ENCODE data around the gene PDPK1.
A peak's percentile ranks its signal among the peaks of the same experiment; 100 is the strongest.

The PDPK1 gene

GRCh38 chr16:2524339-2524938, 13.4 kb upstream of the PDPK1 start:
- H3K27me3 ChIP-seq (ENCODE audit: insufficient read depth, poor library complexity, severe bottlenecking), result no peaks in the 10 kb centered on the region
- H3K27ac ChIP-seq (replicated peaks), result no peak overlapping the region
- TF ChIP-seq POLR2AphosphoS5 (IDR thresholded peaks at IDR 0.05; ENCODE audit: low read depth) (no peak), GABPA (IDR thresholded peaks at IDR 0.05; ENCODE audit: low read depth) (no peak), SPI1 (IDR thresholded peaks at IDR 0.05; ENCODE audit: borderline replicate concordance, low read depth) (no peak), REST (IDR thresholded peaks at IDR 0.05; ENCODE audit: insufficient replicate concordance, low read depth) (no peak), CTCF (IDR thresholded peaks at IDR 0.05; ENCODE audit: insufficient read depth, low read length) (no peak)
- DNase-seq (ENCODE audit: low read depth in 1 of 2, low spot score in 1 of 2), result no peak
- H3K4me3 ChIP-seq (replicated peaks; ENCODE audit: insufficient read depth, low read length), result no peak overlapping the region

- H3K4me3 ChIP-seq (replicated peaks; ENCODE audit: insufficient read depth, low read length), result no peak overlapping the region
- H3K27ac ChIP-seq (replicated peaks), result peak overlapping the region; percentile 39
- peak in 1 of 2 experiments; percentile 65 for DNase-seq (ENCODE audit: low read depth in 1 of 2, low spot score in 1 of 2)
- no peaks in the 10 kb centered on the region for H3K27me3 ChIP-seq (ENCODE audit: insufficient read depth, poor library complexity, severe bottlenecking)
- TF ChIP-seq GABPA (IDR thresholded peaks at IDR 0.05; ENCODE audit: low read depth), result no peak
- TF ChIP-seq POLR2AphosphoS5 (IDR thresholded peaks at IDR 0.05; ENCODE audit: low read depth), result no peak
- no peak for TF ChIP-seq REST (IDR thresholded peaks at IDR 0.05; ENCODE audit: insufficient replicate concordance, low read depth)
These were observed 11.7 kb upstream of the PDPK1 start for GRCh38 chr16:2526135-2526534.

- no peak for DNase-seq (ENCODE audit: low read depth in 1 of 2, low spot score in 1 of 2)
- no peak for TF ChIP-seq REST (IDR thresholded peaks at IDR 0.05; ENCODE audit: insufficient replicate concordance, low read depth)
- no peak for TF ChIP-seq SPI1 (IDR thresholded peaks at IDR 0.05; ENCODE audit: borderline replicate concordance, low read depth)
- TF ChIP-seq CTCF (IDR thresholded peaks at IDR 0.05; ENCODE audit: insufficient read depth, low read length), result no peak
- peak; percentile 15; the same call in 1 of the 2 replicates for TF ChIP-seq POLR2AphosphoS5 (IDR thresholded peaks at IDR 0.05; ENCODE audit: low read depth)
These were observed 10.6 kb upstream of the PDPK1 start for GRCh38 chr16:2527071-2527783.

More at GRCh38 chr16:2527071-2527783, 10.6 kb upstream of the PDPK1 start:
- no peak overlapping the region for H3K4me3 ChIP-seq (replicated peaks; ENCODE audit: insufficient read depth, low read length)
- H3K27ac ChIP-seq (replicated peaks), result no peak overlapping the region; the same call in 1 of the 2 replicates
- H3K27me3 ChIP-seq (ENCODE audit: insufficient read depth, poor library complexity, severe bottlenecking), result no peaks in the 10 kb centered on the region
